Suppressor macrophage treated with lipopolysaccharide for 4 hours (primary cell): ENCODE results near the gene HIGD1C.
A peak's percentile ranks its signal among the peaks of the same experiment; 100 is the strongest.
"Not testable (repeated sequence)": the region's sequence is repeated elsewhere in the genome, so short reads cannot be mapped to it uniquely, and the experiment has no call there.

Experiments used
- DNase-seq: peaks from one replicate; pipeline ENCODE4 v3.0.0-alpha.2; 2020

Gene HIGD1C

DNA sequence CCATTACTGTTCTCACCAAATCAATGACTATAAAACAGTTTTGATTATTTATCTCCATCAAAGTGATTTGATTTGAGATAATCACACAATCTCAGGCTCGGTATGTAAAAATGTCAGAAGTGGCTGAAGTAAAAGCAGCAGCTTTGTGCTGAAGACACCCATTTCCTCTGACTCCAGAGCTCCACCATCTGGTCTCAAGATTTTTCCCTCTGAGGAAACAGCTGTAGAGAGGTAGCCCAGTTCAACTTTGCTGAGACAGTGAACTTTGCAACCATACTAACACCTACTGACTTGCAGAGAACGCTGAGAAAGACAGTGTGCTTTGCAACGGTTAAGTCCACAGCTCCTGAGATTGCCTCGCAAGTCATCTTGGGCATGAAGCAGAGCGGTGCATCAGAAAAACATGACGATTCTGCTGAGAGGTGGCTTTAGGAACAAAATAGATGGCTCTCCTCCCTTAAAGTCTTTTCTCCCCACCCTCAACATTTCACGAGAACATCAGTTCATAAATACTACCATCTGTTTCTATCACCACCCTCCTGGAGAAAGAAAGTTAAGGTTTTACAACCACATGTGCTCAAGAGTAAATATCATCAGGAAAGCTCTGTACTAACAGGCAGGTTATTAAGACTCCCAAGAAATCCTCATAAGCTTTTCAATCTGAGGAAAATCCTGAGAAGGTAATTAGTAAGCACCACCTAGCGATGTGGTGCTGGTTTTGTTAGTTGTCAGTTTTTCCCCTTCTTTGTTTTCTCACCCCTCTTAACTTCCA is 34.8 kb downstream of the HIGD1C start:
- DNase-seq = peak; percentile 45

DNA sequence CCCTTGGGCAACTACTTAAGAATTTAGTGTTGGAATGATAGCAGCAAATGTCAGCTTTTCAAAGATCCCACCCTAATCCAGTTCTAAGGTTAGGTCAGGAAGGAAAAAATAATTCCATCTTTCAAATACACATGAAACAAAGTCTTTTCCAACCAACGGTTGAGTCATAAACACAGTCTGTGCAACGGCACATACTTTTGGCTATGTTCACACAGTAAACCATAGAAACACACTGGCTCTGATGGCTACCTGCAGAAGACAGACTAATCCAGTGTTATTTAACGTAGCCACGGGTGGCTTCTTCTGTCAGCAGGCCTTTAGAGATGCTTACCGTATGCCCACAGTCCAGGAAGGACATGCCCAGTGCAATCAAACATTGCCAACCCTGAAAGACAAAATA is 35.7 kb downstream of the HIGD1C start:
- no peak for DNase-seq

DNA sequence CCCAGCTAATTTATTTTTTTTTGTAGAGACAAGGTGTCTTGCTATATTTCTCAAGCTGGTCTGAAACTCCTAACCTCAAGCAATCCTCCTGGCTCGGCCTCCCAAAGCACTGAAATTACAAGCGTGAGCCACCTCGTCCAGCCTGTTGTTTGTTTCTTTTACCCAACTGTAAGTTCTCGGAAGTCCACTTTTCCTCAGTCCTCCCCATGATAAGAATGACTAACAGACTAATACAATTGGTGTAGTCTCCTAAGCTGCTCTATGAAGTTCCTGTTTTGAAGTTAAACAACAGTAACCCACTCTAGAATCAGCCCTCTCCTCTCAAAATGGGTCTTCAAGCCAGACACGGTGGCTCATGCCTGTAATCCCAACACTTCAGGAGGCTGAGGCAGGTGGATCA is 36.5 kb downstream of the HIGD1C start:
- no peak for DNase-seq

DNA sequence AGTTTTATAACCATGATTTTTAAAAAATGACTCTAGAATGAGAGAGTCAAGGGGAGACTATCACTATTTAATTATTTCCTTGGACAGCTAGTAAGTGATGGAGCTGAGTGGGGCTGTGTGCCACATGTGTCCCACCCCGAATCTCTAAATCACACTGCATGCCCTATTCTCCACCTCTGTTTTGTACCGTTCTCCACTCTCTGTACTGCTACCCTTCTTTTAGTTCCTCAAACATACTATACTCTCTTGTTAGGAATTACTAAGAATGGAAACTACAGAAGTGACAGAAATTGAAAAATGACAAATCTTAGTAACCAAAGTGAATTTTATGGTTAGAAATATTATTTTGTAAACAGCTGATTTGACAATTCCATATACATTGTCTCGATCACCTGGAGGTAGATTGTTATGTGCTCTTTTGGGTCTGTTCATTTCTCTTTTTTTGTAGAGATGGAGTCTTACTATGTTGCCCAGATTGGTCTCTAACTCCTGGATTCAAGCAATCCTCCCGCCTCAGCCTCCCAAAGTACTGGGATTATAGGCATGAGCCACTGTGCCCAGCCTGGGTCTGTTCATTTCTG is 37.9 kb downstream of the HIGD1C start:
- DNase-seq = no peak

DNA sequence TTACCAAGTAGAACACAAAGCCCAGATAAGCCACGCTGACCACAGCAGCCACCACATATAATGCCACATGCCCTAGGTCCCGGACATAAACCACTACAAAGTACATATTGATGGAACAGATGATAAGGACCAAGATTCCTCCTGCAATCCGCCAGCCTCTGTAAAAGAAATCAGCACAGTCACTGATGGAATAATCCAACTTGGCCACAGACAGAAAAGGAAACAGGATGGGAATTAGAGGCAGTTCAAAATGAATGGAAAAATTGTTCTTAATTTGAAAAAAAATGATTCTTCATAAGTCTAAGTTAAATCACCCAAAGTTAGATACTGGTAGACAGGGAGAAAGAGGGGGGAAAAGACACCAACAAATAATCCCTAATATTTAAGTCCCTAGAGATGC is 38.4 kb downstream of the HIGD1C start:
- DNase-seq = no peak

DNA sequence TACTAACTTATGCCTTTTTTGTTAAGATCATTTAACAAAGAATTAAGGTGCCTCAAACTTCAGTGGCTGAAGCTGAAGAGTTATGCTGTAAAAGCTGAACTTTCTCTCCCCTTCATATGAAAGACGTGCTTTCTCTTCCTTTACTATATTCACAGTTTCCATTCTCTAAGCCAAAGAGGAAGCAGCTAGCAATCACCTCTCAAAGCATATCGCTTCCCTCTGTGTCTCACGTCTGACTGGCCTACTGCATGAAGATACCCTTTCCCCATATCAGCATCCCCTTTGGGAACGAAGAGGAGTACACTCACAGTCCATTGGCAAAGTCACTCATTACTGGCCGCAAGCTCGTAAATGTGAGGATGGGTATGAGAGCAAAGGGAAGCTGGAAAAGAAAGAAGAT is 38.9 kb downstream of the HIGD1C start:
- DNase-seq = peak; percentile 54

DNA sequence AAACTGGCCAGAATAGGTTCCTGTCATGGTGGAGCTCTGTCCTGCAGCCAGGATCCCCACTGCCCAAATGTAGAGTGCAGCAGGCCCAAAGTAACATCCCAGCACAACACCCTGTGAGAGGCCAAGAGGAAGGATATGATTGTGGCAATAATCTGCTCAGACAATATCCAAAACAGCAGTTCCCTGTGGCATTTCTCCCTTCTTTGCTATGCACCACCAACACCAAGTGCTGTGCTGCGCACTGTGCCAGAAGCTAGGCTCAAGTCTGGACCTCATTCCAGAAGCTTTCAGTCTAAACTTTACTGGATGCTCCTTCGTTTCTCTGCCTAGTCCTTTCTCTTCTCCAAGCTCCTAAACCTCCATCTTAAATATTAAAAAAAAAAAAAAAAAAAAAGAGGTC is 40.5 kb downstream of the HIGD1C start:
- DNase-seq = no peak

DNA sequence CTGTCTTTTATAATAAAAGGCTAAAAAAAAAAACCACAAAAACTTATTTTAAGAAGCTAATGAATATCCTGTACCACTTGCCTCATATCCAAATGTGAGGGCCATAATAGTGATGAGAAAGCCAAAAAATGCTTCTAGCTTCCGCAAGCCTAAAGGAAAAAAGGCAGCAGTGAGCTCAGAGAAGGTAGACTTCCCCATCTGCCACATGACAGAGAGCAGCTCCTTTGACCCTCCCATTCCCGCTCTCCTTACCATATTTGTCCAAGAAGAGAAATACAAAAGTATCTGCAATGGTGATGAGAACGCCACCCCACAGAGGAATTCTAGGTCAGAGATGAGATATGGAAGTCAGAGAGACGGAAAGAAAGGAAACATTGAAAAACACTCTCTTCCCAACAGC is 46.7 kb downstream of the HIGD1C start:
- DNase-seq = peak; percentile 65

DNA sequence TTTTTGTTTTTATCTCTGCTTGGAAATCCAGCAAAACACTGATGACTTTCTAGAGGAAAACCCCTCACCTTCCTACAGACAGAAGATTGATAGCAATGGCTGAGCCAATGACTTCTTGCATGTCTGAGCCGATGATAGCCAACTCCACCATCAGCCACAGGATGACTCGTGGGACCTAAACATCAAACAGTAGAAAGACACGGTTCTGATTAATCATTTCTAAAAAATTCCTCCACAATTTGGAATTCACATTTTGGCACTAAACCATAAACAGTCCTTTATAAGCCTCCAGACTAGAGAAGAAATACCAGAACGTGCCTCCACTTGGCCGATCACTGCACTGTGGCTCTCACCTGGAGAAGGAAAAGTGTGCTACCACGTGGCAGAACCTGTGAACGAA is 47.9 kb downstream of the HIGD1C start:
- DNase-seq = peak; percentile 29

DNA sequence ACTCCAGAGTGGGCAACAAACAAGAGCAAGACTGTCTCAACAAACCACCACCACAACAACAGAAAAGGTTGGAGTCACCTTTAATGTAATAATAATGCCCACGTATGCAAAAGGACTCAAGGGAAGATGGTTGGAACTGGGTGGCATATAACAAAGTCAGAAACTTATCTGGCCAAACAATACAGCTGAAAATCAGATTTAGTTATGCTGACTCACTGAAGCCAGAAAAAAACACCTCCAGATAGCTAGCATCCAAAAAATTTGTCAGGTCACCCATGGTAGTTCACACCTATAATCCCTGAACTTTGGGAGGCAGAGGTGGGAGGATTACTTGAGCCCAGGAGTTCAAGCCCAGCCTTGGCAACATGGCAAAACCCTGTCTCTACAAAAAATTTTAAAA is 49.5 kb downstream of the HIGD1C start:
- DNase-seq = no peak

DNA sequence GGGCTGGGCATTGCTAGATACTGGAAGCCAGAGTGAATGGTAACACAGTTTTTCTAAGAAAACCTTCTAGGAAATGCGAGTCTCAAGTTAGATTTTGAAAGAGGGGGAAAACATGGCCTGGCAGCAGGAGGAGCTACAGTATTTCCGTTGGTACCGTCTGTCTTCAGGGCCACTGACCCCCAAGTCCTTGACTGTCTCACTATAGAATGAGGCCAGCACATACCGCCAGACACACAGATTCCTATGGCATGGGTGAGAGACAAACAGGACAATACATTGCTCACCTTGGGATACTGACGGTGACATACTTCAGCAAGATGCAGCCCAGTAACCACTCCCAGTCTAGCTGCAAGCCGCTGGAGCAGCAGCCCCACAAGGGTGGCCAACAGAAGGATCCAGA is 52.2 kb downstream of the HIGD1C start:
- no peak for DNase-seq

DNA sequence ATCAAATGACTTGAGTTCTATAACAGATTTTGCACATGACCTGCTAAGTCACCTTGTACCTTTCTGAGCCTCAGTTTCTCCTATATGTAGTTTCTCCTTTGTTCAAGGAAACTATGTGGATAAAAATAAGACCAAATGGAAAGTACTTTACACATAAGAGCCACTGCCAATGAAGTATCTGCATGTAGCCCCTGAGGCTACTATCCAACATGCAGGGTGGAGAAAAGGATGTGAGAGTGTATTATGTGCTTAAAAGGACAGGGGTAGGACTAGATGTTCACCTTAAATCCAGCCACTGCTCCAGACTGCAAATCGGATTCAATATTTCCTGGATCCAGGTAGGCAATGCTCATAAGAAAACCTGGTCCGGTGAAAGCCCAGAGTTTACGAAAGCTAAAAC is 52.7 kb downstream of the HIGD1C start:
- DNase-seq = no peak

DNA sequence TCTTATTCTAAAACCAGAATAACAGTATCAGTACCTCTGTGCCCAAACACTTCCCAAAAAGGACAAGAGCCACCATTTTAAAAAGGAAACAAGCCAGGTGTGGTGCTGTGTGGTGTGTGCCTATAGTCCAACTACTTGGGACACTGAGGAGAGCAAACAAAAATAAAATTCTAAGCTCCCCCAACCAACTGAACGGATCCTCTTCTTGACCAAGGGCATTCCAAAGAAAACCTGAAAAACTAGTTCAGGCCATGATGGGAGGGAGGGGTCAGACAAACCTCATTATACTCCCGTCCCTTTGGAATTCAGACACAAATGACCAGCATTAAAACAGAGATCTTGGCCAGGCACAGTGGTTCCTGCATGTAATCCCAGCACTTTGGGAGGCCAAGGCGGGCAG is 53.3 kb downstream of the HIGD1C start:
- DNase-seq = no peak

DNA sequence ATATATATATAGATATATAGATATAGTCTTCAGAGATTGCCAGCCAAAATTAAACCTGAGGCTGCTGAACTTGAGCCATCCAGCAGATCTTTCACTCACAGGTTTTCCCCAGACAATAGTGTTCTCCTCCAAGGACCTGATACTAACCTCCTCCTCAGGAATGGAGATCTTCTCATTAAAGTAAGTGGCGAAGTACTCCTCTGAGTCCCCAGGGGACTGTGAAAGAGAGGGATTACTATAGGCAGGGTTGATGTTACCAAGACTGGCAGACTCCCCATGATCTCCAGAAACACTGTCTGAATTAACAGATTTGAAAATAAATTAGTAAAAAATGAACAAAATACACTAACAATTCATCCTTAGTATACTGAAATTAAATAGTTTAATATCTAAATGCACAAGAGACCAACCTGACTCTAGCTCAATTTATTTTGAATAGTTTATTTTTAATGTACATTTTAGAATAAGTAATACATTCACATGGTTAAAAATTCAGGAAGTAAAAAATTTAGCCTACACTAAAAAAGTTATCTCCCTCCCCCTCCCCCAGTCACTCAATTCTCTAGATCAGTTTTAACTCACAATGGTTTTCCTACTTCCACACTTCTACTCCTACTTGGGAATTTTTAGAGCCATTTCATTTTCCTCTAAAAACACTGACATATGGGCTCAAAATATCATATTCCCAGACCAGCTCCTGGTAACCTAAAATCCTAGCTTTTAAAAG is 56.1 kb downstream of the HIGD1C start:
- DNase-seq = peak; percentile 34

DNA sequence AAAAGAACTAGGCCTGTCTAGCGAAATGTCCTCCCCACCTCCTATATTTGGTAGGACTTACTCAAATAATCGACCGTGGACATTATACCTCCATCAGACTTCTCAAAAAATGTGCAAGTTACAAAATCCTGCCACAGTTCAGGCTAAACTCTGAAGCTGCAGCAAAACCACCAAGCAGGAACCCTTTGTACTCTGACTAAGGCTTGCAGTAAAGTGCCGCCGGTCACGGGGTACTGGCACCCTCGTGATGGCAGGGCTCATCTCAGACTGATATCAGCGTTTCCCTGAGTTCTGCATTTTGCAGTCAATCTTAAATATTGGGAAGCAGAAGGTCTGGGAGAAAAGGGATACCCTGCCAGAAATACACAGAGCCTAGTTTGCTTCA is 56.7 kb downstream of the HIGD1C start:
- peak; percentile 93 for DNase-seq

DNA sequence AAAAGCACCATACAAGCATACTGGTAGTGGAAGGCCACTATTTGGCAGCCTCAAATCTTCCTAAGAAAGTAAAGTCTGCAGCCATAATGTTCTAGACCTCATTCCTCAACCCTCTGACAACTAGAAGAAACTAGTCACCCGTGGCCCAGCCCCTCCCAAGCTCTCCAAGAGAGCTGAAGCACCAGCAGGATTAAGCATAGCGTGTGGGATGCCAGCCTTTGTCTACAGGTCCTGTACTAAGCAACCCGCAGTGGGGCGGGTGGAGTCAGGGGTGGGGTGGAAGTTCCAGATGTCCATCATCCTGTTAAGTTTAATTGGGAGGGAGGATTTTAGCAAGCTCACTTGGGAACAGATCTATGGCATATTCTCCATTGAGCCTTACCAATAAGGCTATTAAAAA is 59.6 kb downstream of the HIGD1C start:
- DNase-seq = peak; percentile 54

DNA sequence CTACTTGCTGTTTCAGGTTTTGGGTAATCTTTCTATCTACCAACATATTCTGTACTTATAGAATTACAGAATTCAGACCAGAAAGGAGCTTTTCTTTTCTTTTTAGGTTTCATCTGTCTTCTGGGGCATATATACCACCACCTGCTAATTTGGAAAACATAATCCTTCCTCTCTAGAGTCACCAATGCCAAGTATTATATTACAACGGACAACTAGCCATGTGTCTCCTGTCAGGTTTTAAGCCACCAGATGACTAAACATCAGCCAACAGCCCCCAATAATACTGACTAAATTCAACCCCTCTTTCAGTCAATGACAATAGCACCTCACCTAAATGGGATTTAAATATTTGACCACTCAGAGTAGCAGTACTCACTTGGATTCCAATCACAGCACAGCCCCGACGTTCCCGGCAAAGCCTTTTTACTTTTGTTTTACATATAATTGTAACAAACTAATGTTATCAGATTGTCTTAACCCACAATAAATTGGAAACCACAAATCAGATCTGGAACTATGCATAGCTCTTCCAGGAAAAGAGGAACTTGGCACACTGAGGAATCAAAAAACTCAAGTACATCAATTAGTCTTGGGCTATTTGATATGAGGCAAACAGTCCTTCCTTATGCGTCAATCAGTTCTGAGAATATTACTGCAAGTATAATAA is 60.4 kb downstream of the HIGD1C start:
- peak; percentile 41 for DNase-seq

DNA sequence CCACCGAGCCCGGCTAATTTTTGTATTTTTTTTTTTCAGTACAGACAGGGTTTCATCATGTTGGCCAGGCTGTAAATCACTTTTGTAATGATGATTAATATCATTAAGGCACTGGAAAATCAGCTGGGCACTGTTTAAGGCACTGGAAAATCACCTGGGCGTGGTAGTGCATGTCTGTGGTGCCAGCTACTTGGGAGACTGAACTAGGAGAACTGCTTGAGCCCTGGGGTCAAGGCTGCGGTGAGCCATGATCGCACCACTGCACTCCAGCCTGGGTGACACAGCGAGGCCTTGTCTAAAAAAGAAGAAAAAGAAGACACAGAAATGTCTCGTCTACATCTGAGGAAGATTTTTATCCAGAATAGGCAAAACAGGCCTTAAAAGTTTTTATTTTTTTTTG is 61.1 kb downstream of the HIGD1C start:
- DNase-seq = no peak

DNA sequence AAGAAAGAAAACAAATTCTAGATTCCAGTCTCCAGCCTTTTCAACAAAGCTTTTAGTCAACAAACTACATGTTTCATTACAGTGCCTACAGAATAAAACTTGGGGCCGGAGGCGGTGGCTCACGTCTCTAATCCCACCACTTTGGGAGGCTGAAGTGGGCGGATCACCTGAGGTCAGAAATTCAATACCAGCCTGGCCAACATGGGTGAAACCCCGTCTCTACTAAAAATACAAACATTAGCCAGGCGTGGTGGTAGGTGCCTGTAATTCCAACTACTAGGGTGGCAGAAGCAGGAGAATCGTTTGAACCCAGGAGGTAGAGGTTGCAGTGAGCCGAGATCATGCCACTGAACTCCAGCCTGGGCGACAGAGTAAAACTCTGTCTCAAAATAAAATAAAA is 62.1 kb downstream of the HIGD1C start:
- not testable (repeated sequence) for DNase-seq

DNA sequence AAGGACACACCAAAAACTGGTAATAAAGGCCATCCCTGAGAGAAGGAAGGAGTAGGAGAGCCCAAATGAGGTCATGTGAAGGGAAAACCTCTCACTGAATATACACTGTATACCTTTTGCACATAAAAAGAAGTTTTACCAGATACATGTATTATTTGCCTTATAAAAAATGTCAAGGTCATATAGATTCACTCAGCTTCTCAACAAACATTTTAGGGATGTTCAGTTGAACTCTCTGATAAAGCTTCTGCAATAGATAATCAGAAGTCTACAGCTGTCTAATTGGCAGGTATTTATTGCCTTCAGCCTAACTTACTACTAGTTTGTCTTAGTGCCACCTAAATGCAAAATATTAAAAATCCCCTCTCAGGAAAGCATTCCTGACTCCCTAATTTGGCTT is 65.1 kb downstream of the HIGD1C start:
- DNase-seq = no peak

DNA sequence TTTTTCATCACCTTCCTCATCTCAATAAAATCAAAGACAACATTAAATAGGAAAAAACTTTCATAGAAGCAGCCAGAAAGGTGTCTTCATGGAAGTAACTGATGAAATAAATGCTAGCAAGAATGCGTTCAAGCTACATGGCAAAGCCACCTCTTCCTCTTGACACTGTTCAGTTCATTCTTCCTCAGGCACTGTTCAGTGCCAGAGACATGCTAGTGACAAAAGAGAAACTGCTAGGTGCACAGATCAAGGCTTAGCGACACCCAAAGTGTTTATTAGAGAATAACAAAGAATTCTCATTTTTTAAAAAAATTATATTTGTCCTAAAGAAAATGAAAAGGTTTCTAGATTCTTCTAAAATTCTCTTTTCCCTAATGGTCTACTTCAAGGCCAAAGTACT is 66.6 kb downstream of the HIGD1C start:
- no peak for DNase-seq

DNA sequence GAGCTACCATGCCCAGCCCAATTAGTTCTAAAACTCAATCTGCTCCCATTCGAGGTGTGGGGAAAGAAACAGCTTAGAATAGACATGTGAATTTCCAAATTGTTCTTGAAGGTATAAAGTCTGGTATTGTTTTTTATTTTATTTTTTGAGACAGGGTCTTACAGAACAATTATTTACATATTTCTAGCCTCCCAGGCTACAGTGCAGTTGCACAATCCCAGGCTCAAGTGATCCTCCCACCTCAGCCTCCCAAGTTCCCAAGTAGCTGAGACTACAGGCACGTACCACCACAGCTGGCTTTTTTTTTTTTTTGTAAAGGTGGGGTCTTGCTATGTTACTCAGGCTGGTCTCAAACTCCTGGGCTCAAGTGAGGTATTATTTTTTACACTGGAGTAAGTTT is 67.6 kb downstream of the HIGD1C start:
- DNase-seq = peak; percentile 19
